ENCODE data around the gene SLC24A3. TPM values are rescaled to one million over a fixed set of nuclear protein-coding genes. Genes with fewer than 3 reads are reported as not detected.

SLC24A3 gene
- total RNA-seq, 4 donors from 2014 or later = 2.3 to 6.9 (median 5.4) TPM

GRCh38 chr20:19274001-19274400 is 61.6 kb downstream of the SLC24A3 start:
- intact Hi-C loops (cut with DNase I; ENCODE audit: low total_unique reads) = no loop called here
- WGBS, 2 donors = 93 to 97% methylated on average over 5 of the region's 5 CpGs
- TF ChIP-seq POLR2A (IDR thresholded peaks at IDR 0.05) = no peak
- TF ChIP-seq CTCF (IDR thresholded peaks at IDR 0.05) = no peak
- H3K4me3 ChIP-seq (ENCODE audit: low read depth, poor library complexity, severe bottlenecking) = no peak overlapping the region
- DNase-seq (ENCODE audit: low spot score in 2 of 2) = peak in 1 of 2 donors; percentile 78

- H3K4me3 ChIP-seq (ENCODE audit: low read depth, poor library complexity, severe bottlenecking) = no peak overlapping the region
- DNase-seq (ENCODE audit: low spot score in 2 of 2) = peak in 1 of 2 donors; percentile 77
- 60 to 74% methylated on average over 8 of the region's 8 CpGs for WGBS, 2 donors
- intact Hi-C loops (cut with DNase I; ENCODE audit: low total_unique reads) = no loop called here
- TF ChIP-seq POLR2A (IDR thresholded peaks at IDR 0.05) (no peak), CTCF (IDR thresholded peaks at IDR 0.05) (no peak)
Observed at GRCh38 chr20:19274412-19275015, 62.1 kb downstream of the SLC24A3 start.

GRCh38 chr20:19275038-19275629 is 62.7 kb downstream of the SLC24A3 start:
- TF ChIP-seq POLR2A (IDR thresholded peaks at IDR 0.05) (no peak), CTCF (IDR thresholded peaks at IDR 0.05) (no peak)
- intact Hi-C loops (cut with DNase I; ENCODE audit: low total_unique reads) = no loop called here
- WGBS, 2 donors = 17 to 32% methylated on average over 3 of the region's 3 CpGs
- no peak overlapping the region for H3K4me3 ChIP-seq (ENCODE audit: low read depth, poor library complexity, severe bottlenecking)
- DNase-seq (ENCODE audit: low spot score in 2 of 2) = no peak

GRCh38 chr20:19275630-19276071 is 63.2 kb downstream of the SLC24A3 start:
- WGBS, 2 donors = 8 to 14% methylated on average over 7 of the region's 7 CpGs
- peak; percentile 74 to 95 for DNase-seq (ENCODE audit: low spot score in 2 of 2)
- TF ChIP-seq POLR2A (IDR thresholded peaks at IDR 0.05) (no peak), CTCF (IDR thresholded peaks at IDR 0.05) (no peak)
- no peak overlapping the region for H3K4me3 ChIP-seq (ENCODE audit: low read depth, poor library complexity, severe bottlenecking)
- intact Hi-C loops (cut with DNase I; ENCODE audit: low total_unique reads) = no loop called here

GRCh38 chr20:19277381-19277780 is 64.9 kb downstream of the SLC24A3 start:
- intact Hi-C loops (cut with DNase I; ENCODE audit: low total_unique reads) = no loop called here
- DNase-seq (ENCODE audit: low spot score in 2 of 2) = no peak
- TF ChIP-seq CTCF (IDR thresholded peaks at IDR 0.05) (no peak), POLR2A (IDR thresholded peaks at IDR 0.05) (no peak)
- 50 to 78% methylated on average over 1 of the region's 1 CpG for WGBS, 2 donors
- no peak overlapping the region for H3K4me3 ChIP-seq (ENCODE audit: low read depth, poor library complexity, severe bottlenecking)
